ENCODE measurements around the gene NDUFA13.

The NDUFA13 gene

GRCh38 chr19:19487950-19488874 is 27.8 kb upstream of the NDUFA13 start:
- intact Hi-C loops (cut with DNase I), result no loop called here
- peak in 1 of 10 donors; percentile 80 for DNase-seq

GRCh38 chr19:19488875-19489690 is 26.9 kb upstream of the NDUFA13 start:
- intact Hi-C loops (cut with DNase I), result no loop called here
- peak in 8 of 10 donors; percentile 42 to 90 (median 66) for DNase-seq

- intact Hi-C loops (cut with DNase I), result loop anchor here (1.0 kb wide), 1 partner anchor 123 kb away; no protein-coding TSS in a partner anchor
- DNase-seq, result peak in 1 of 10 donors; percentile 75
Measured at GRCh38 chr19:19489804-19490204, 26.2 kb upstream of the NDUFA13 start.

- peak; percentile 39 to 95 (median 80) for DNase-seq
- intact Hi-C loops (cut with DNase I), result loop anchor here (1.0 kb wide), 1 partner anchor 123 kb away; no protein-coding TSS in a partner anchor
Measured at GRCh38 chr19:19490214-19490968, 25.6 kb upstream of the NDUFA13 start.

- intact Hi-C loops (cut with DNase I), result no loop called here
- DNase-seq, result peak in 1 of 10 donors; percentile 67
Measured at GRCh38 chr19:19491321-19492025, 24.6 kb upstream of the NDUFA13 start.

- intact Hi-C loops (cut with DNase I), result no loop called here
- DNase-seq, result peak in 1 of 10 donors; percentile 69
Measured at GRCh38 chr19:19492026-19492610, 23.9 kb upstream of the NDUFA13 start.

- no peak for DNase-seq
- intact Hi-C loops (cut with DNase I), result no loop called here
Measured at GRCh38 chr19:19493841-19494546, 22.0 kb upstream of the NDUFA13 start.

- no peak for DNase-seq
- intact Hi-C loops (cut with DNase I), result no loop called here
Measured at GRCh38 chr19:19495614-19496603, 20.1 kb upstream of the NDUFA13 start.

- peak in 1 of 10 donors; percentile 70 for DNase-seq
- intact Hi-C loops (cut with DNase I), result no loop called here
Measured at GRCh38 chr19:19498255-19498991, 17.6 kb upstream of the NDUFA13 start.

GRCh38 chr19:19499272-19499995 is 16.6 kb upstream of the NDUFA13 start:
- intact Hi-C loops (cut with DNase I), result no loop called here

GRCh38 chr19:19500975-19501644 is 14.9 kb upstream of the NDUFA13 start:
- intact Hi-C loops (cut with DNase I), result no loop called here

More at GRCh38 chr19:19499272-19499995, 16.6 kb upstream of the NDUFA13 start:
- no peak for DNase-seq

GRCh38 chr19:19501798-19502197 is 14.2 kb upstream of the NDUFA13 start:
- intact Hi-C loops (cut with DNase I), result no loop called here
- no peak for DNase-seq

More at GRCh38 chr19:19500975-19501644, 14.9 kb upstream of the NDUFA13 start:
- no peak for DNase-seq

GRCh38 chr19:19502281-19502680 is 13.7 kb upstream of the NDUFA13 start:
- no peak for DNase-seq
- intact Hi-C loops (cut with DNase I), result no loop called here

- intact Hi-C loops (cut with DNase I), result no loop called here
- DNase-seq, result peak in 1 of 10 donors; percentile 68
Measured at GRCh38 chr19:19502808-19503602, 13.0 kb upstream of the NDUFA13 start.

Data from posterior cingulate gyrus (tissue), 11 donors.